CD4-positive, alpha-beta T cell treated with Interleukin-6 at 100 ng/mL for 8 hours (primary cell): ENCODE measurements around the gene MAN2A2.

Source experiments
- DNase-seq: peaks from one replicate; pipeline ENCODE4 v3.0.0-alpha.2; 2020; ENCODE audit warnings: mixed read lengths, low spot score

The MAN2A2 gene

DNA sequence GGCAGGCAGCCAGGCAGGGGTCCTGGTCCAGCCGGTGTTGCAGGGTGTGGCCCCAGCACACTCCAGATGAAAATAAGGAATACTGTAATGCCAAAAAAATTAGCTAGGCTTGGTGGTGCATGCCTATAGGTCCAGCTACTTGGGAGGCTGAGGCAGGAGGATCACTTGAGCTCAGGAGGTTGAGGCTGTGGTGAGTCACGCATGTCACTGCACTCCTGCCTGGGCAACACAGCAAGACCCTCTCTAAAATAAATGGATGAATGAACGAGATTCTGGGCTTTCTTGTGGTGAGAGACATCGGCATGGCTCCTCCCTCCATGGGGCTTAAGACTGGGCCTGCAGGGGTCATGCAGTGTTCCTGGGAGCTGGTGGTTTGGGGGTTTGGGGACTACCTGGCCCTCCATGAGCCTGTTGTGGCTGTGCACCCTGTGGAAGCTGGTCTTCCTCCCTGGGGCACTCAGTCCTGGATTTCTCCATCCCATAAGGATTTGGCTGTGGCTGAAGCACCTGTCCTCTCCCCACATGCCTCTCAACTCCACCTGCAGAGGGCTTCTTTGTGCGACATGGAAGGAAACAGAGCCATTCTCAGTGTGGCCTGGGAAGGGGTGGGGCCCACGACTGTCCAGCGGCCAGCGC lies 44.0 kb downstream of the MAN2A2 start:
- DNase-seq: no peak

DNA sequence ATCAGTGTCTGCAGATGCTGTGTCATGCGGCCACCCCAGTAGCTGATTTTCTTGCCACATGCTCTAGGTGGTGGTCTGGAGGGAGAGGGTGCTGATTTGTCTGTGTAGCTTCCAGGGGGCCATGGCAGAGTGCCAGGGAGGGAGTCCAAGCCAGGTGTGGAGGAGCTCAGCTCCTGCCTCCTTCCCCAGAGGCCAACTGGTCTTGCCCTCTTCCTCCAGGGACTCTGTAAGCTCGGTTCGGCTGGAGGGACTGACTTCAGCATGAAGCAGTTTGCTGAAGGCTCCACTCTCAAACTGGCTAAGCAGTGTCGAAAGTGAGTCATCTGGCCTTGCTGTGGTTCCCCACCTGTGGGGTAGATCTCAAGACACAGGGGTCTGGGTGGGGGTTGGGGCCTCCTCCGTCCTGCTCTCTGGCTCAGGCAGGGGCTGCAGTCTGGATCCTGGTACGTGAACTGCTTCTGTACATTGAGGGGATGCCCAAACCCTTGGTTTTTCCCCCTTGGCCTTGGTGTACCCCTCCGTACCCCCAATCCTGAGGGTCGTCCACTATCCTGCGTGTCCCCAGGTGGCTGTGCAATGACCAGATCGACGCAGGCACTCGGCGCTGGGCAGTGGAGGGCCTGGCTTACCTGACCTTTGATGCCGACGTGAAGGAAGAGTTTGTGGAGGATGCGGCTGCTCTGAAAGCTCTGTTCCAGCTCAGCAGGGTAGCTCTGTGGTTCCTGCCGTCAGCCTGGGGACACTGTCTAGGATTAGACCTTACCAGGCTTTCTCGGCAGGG lies 44.7 kb downstream of the MAN2A2 start:
- no peak for DNase-seq

- DNase-seq: no peak
These were observed 45.4 kb downstream of the MAN2A2 start for GRCh38 chr15:90948506-90948905.

- DNase-seq: no peak
These were observed 47.0 kb downstream of the MAN2A2 start for GRCh38 chr15:90949979-90950675.

GRCh38 chr15:90950676-90951075 lies 47.6 kb downstream of the MAN2A2 start:
- DNase-seq: no peak

- DNase-seq: no peak
These were observed 50.0 kb downstream of the MAN2A2 start for GRCh38 chr15:90952901-90953677.

GRCh38 chr15:90953947-90954711 lies 51.0 kb downstream of the MAN2A2 start:
- DNase-seq: no peak

DNA sequence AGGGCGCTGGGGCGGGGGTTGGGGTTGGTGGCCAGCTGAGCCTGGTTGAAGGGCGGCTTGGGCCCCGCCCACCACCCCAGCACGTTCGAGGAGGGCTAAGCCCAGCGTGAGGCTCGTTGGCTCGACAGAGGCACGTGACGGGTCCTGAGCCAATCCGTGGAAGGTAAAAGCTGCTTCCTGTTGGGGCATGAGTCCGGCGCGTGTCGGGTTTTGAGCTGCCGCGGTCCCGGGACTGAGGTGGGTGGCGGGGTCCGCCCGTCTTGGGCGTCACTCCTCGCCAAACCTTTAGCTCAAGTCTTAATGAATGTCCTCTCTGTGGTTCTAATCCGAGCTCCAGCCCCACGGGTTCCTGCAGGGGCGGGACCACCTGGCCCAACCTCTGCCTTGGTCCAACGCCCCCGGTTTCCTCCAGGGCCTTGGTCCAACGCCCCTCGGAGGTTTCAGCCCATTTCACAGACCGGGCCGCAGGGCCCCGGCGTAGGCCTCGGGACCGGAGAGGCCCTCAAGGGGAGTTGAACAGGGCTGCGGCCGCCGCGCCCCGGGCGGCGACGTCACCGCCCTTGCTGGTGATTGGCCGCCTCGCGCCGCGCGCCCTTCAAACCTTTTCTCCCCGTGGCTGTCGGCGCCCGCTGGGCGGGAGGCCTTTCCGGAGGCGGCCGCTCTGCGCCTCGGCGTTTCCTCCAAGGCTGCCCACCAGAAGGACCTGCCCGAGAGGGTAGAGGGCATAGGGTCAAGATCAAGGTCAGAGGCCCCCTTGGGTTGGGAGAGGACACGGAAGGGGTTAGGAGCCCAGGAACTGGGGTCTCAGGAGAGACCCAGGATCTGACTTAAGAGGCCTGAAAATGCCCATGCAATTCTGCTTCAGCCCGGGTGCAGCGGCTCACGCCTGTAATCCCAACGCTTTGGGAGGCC lies 51.9 kb downstream of the MAN2A2 start, which contains the start of gene RCCD1:
Gene RCCD1 (plus strand): TSS at position 173 of the 912 bp plus-strand sequence. CDS start 1,851 bp downstream, outside the sequence.
- DNase-seq: peak; percentile 88

DNA sequence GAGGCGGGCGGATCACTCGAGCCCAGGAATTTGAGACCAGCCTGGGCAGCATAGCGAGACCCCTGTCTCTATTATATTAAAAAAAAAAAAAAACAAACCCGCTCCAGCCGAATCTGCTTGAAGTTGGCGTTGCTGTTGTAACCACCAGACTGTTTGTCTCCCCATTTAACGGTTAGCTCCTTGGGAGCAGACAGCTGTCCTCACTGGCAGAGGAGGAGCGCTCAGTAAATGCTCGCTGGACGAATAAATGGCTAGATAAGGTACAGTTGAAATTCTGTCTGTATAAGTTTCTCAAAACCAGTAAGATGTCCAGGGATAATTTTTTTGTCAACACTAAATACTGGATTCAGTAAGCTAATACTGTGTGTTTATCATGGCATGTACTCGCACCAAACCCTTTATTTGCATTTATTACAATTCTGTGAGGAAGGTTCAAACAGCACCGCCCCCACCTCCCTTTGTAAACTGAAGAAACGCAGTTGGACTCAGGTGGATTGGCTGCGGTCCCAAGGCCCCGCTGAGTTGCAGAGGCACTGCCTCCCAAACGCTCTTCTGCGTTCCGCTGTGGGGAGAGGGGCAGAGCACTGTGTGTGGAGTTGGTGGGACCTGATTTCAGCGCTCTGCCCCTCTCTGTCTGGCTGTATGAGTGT lies 52.6 kb downstream of the MAN2A2 start:
- no peak for DNase-seq

GRCh38 chr15:90956274-90957030 lies 53.4 kb downstream of the MAN2A2 start:
- peak; percentile 48 for DNase-seq

GRCh38 chr15:90957031-90957790 lies 54.1 kb downstream of the MAN2A2 start:
- no peak for DNase-seq

DNA sequence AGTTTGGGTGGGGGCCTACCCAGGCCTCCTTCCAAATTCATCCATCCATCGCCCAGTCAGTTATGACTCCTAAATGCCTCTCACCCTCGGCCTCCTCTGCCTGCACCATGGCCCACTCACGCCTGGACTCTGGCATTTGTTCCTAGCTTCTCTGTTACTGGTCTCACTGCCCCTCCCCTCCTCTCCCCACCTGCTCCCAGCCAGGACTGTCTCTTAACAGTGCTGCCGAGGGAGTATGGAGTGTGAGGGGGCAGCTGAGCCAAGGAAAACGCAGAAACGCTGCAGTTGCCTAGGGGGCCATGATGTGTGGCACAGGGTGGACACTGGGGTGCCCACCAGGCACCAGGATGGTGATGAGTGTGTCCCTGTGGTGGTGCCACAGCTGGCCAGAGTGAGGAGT lies 54.7 kb downstream of the MAN2A2 start:
- DNase-seq: no peak

DNA sequence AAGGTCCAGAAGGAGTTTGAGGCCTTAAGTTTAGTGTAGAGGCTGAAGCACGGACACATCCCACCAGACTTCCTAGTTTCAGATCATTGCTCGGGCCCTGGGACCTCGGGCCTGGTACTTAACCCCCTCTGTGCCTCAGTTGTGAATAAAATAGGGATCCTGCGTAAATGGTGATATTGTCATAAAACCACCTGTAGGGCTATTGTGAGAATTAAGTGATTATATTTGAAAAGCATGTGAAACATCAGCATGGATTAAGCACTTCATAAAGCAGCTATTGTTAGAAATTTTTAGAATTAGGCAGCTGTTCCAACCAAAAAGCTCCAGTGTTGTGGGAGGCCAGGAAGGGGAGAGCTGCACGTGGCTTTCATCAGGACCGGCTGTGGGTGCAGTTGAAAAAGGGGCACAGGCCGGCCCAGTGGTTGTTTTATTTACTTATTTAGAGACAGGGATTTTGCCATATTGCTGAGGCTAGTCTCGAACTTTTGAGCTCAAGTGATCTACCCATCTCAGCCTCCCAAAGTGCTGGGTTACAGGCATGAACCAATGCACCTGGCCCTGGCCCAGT lies 56.0 kb downstream of the MAN2A2 start:
- DNase-seq: no peak

DNA sequence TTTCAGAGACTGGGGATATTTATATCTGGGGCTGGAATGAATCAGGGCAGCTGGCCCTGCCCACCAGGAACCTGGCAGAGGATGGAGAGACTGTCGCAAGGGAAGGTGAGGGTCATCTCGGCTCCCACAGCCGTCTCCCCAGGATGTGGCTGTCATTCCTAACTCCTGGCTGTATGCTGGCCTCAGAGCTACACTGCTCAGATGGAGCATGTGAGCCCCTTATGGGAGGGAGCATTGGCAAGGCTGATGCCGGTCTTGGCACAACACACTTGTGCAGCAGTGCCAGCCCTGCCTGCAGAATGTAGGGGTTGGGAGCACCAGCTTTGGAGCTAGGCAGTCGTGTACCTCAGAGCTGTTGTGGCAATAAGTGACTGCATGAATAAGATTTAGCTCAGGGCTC lies 56.8 kb downstream of the MAN2A2 start:
- DNase-seq: no peak

DNA sequence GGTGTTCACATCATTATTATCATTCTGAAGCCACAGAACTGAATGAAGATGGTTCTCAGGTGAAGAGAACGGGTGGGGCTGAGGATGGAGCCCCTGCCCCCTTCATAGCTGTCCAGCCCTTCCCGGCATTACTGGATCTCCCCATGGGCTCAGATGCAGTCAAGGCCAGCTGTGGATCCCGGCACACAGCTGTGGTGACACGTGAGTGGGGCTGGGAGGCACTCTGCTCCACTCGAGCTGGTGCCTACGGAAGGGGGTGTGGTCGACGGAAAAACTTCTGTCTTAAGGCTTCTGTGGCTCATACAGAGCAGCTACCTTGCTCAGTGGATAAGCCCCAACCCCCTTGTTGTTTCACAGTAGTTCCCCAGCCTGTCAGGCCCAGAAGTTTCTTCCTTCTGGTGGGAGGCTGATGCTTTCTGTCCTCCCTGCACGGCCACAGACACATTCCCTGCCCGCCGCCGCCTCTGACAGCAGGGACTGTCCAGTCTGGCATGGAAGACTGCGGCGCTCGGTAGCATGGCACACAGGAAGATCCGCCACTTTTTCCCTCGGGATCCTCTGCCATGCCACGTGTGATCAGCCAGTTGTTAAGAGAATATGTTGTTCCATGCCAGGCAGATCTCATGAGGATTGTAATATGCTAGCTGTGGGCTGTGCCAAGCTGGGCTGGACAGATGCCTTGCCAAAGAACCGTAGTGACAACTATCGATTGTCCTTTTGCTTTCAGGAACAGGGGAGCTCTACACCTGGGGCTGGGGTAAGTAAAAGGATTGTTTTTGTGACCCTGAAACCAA lies 57.4 kb downstream of the MAN2A2 start:
- no peak for DNase-seq

GRCh38 chr15:90962021-90962420 lies 58.9 kb downstream of the MAN2A2 start:
- DNase-seq: no peak

- no peak for DNase-seq
These were observed 63.2 kb downstream of the MAN2A2 start for GRCh38 chr15:90966262-90966661.
